H9 (cell line): ENCODE data around the gene FMN1. TPM values are rescaled to one million over a fixed set of nuclear protein-coding genes. Genes with fewer than 3 reads are reported as not detected.

ENCODE experiments used
- DNase-seq: peaks from one replicate; pipeline ENCODE4 v3.0.0-alpha.2; 2017
- H2AFZ ChIP-seq: one replicate; pipeline ENCODE4 v1.6.1; 2013; ENCODE audit warnings: mild to moderate bottlenecking, low read length, control low read depth, moderate library complexity
- H2AK5ac ChIP-seq: 2 replicates; pipeline ENCODE4 v1.6.1; 2013; ENCODE audit warnings: low read length, control low read depth, mixed read lengths; ENCODE audit not compliant: insufficient read length
- H2BK120ac ChIP-seq: one replicate; pipeline ENCODE4 v1.6.1; 2013; ENCODE audit warnings: low read depth, mild to moderate bottlenecking, low read length, control low read depth, inconsistent platforms; ENCODE audit not compliant: poor library complexity, severe bottlenecking
- H2BK12ac ChIP-seq: 2 replicates; pipeline ENCODE4 v1.6.1; 2013; ENCODE audit warnings: low read length, control low read depth, mixed read lengths, low read depth; ENCODE audit not compliant: insufficient read length
- H2BK15ac ChIP-seq: 2 replicates; pipeline ENCODE4 v1.6.1; 2013; ENCODE audit warnings: low read depth, low read length, control low read depth
- H2BK20ac ChIP-seq: one replicate; pipeline ENCODE4 v1.6.1; 2013; ENCODE audit warnings: low read depth, mild to moderate bottlenecking, low read length, control low read depth, inconsistent platforms; ENCODE audit not compliant: poor library complexity, severe bottlenecking
- H2BK5ac ChIP-seq: 2 replicates; pipeline ENCODE4 v1.6.1; 2013; ENCODE audit warnings: low read length, control low read depth, mixed read lengths; ENCODE audit not compliant: insufficient read length
- H3K14ac ChIP-seq: 2 replicates; pipeline ENCODE4 v1.6.1; 2013; ENCODE audit warnings: low read length, control low read depth; ENCODE audit not compliant: insufficient read depth
- H3K18ac ChIP-seq: 2 replicates; pipeline ENCODE4 v1.6.1; 2013; ENCODE audit warnings: low read depth, mild to moderate bottlenecking, mixed read lengths, low read length, control low read depth; ENCODE audit not compliant: insufficient read length
- H3K23ac ChIP-seq: 2 replicates; pipeline ENCODE4 v1.6.1; 2013; ENCODE audit warnings: low read length, control low read depth, mixed read lengths, low read depth; ENCODE audit not compliant: insufficient read length
- H3K23me2 ChIP-seq: 2 replicates; pipeline ENCODE4 v1.6.1; 2013; ENCODE audit warnings: low read depth, mild to moderate bottlenecking, mixed read lengths, low read length, control low read depth; ENCODE audit not compliant: insufficient read length, poor library complexity, severe bottlenecking
- H3K27ac ChIP-seq: 2 replicates; pipeline ENCODE4 v1.5.1; 2013; ENCODE audit warnings: low read length, control low read depth, mixed read lengths, low read depth; ENCODE audit not compliant: insufficient read length
- H3K27me3 ChIP-seq: 2 replicates; pipeline ENCODE4 v1.6.1; 2013; ENCODE audit warnings: low read length, control low read depth, inconsistent platforms; ENCODE audit not compliant: insufficient read depth
- H3K4ac ChIP-seq: 2 replicates; pipeline ENCODE4 v1.6.1; 2013; ENCODE audit warnings: low read depth, mild to moderate bottlenecking, control low read depth, inconsistent platforms, low read length, moderate library complexity
- H3K4me1 ChIP-seq: 2 replicates; pipeline ENCODE4 v1.6.1; 2013; ENCODE audit warnings: low read length, control low read depth, inconsistent platforms; ENCODE audit not compliant: insufficient read depth
- H3K4me2 ChIP-seq: 2 replicates; pipeline ENCODE4 v1.6.1; 2013; ENCODE audit warnings: low read length, control low read depth, mixed read lengths; ENCODE audit not compliant: insufficient read length, insufficient read depth
- H3K56ac ChIP-seq: 2 replicates; pipeline ENCODE4 v1.6.1; 2013; ENCODE audit warnings: low read depth, mild to moderate bottlenecking, mixed read lengths, low read length, control low read depth; ENCODE audit not compliant: insufficient read length
- H3K79me1 ChIP-seq: 2 replicates; pipeline ENCODE4 v1.6.1; 2013; ENCODE audit warnings: low read depth, mild to moderate bottlenecking, moderate library complexity, low read length, control low read depth, inconsistent platforms; ENCODE audit not compliant: insufficient read depth, poor library complexity, severe bottlenecking
- H3K79me2 ChIP-seq: 2 replicates; pipeline ENCODE4 v1.6.1; 2013; ENCODE audit warnings: low read length, control low read depth, inconsistent platforms; ENCODE audit not compliant: insufficient read depth
- H3K9ac ChIP-seq: 2 replicates; pipeline ENCODE4 v1.6.1; 2013; ENCODE audit warnings: low read length, control low read depth, mixed read lengths; ENCODE audit not compliant: insufficient read length; ENCODE audit errors: extremely low read depth
- H3K9me3 ChIP-seq: one replicate; pipeline ENCODE4 v1.6.1; 2013; ENCODE audit warnings: low read depth, low read length, inconsistent platforms; ENCODE audit not compliant: control insufficient read depth
- H3T11ph ChIP-seq: one replicate; pipeline ENCODE4 v1.6.1; 2013; ENCODE audit warnings: mild to moderate bottlenecking, low read length, control low read depth, inconsistent platforms
- H4K20me1 ChIP-seq: one replicate; pipeline ENCODE4 v1.6.1; 2013; ENCODE audit not compliant: control insufficient read depth, insufficient read length, insufficient read depth
- H4K5ac ChIP-seq: 2 replicates; pipeline ENCODE4 v1.6.1; 2013; ENCODE audit warnings: low read depth, mild to moderate bottlenecking, mixed read lengths, low read length, control low read depth; ENCODE audit not compliant: insufficient read length
- H4K8ac ChIP-seq: replicated peaks from 2 replicates; pipeline ENCODE4 v1.6.1; 2013; ENCODE audit warnings: low read length, control low read depth, mixed read lengths, low read depth; ENCODE audit not compliant: insufficient read length
- H4K91ac ChIP-seq: 2 replicates; pipeline ENCODE4 v1.6.1; 2013; ENCODE audit warnings: low read depth, mild to moderate bottlenecking, moderate library complexity, mixed read lengths, low read length, control low read depth; ENCODE audit not compliant: insufficient read length
- H3K27ac Mint-ChIP-seq, 3 experiments: 2 replicates in 2 of 3; 3 replicates in 1 of 3; pipeline ENCODE4 v1.8.0; 2020 to 2021; ENCODE audit warnings: mixed read lengths in 3 of 3, mild to moderate bottlenecking in 1 of 3, moderate library complexity in 1 of 3
- H3K27me3 Mint-ChIP-seq: 2 replicates; pipeline ENCODE4 v1.8.0; 2021; ENCODE audit warnings: low read depth, mild to moderate bottlenecking, moderate library complexity, mixed read lengths
- H3K36me3 Mint-ChIP-seq, 3 experiments: 2 replicates in 2 of 3; 3 replicates in 1 of 3; pipeline ENCODE4 v1.8.0; 2020 to 2021; ENCODE audit warnings: low read depth in 3 of 3, mixed read lengths in 3 of 3; ENCODE audit not compliant: insufficient read depth in 1 of 3
- H3K4me1 Mint-ChIP-seq, 2 experiments: 2 replicates each; pipeline ENCODE4 v1.8.0; 2020; ENCODE audit warnings: mixed read lengths in 2 of 2
- H3K4me3 Mint-ChIP-seq, 2 experiments: 2 replicates in 1 of 2; 3 replicates in 1 of 2; pipeline ENCODE4 v1.8.0; 2020 to 2021; ENCODE audit warnings: mild to moderate bottlenecking in 2 of 2, mixed read lengths in 2 of 2, moderate library complexity in 1 of 2
- H3K9me3 Mint-ChIP-seq, 2 experiments: 2 replicates in 1 of 2; 3 replicates in 1 of 2; pipeline ENCODE4 v1.8.0; 2020; ENCODE audit warnings: mild to moderate bottlenecking in 2 of 2, mixed read lengths in 2 of 2, moderate library complexity in 1 of 2
- WGBS: extraction: QIAGEN DNeasy Blood & Tissue Kit; methylation state at CpG from one replicate; pipeline ENCODE4 v1.1.7; 2013; ENCODE audit warnings: missing lambda C conversion rate, low lambda C conversion rate, mixed read lengths; ENCODE audit not compliant: insufficient read length; ENCODE audit errors: extremely low coverage; 5-methylcytosine and 5-hydroxymethylcytosine counted together
- total RNA-seq: library from RNA; stranded (reverse); gene quantifications from 2 replicates; pipeline ENCODE4 v1.2.1, GENCODE V29; 2021
- TF ChIP-seq, protein P1 (sequence below): fragments of 200-600 bp; sonication (generic); conservative IDR thresholded peaks from 3 replicates; pipeline ENCODE4 v1.8.0; 2021; ENCODE audit warnings: antibody characterized with exemption, mild to moderate bottlenecking

FMN1 gene
- total RNA-seq, 1 experiment from 2014 or later: 1.9 TPM

DNA sequence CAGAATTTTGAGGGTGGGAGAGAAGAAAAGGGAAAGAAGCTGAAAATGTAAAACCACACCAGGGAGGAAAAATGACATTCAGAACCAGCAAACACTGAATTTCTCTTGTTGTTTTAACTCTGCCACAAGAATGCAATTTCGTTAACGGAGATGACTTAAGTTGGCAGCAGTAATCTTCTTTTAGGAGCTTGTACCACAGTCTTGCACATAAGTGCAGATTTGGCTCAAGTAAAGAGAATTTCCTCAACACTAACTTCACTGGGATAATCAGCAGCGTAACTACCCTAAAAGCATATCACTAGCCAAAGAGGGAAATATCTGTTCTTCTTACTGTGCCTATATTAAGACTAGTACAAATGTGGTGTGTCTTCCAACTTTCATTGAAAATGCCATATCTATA, 461.2 kb downstream of the FMN1 start:
- WGBS: no CpG with 5 or more reads among the region's 3 CpGs
- no peak overlapping the region for H3K4me3 Mint-ChIP-seq

More for the DNA sequence above, 461.2 kb downstream of the FMN1 start:
- Histone ChIP-seq H3K79me1 (no peaks in the 10 kb centered on the region), H2BK20ac (no peak overlapping the region), H2BK15ac (no peak overlapping the region), H2BK5ac (no peak overlapping the region), H3K23ac (no peak overlapping the region), H3K4me1 (no peaks in the 10 kb centered on the region; the same call in 1 of the 2 replicates), H3K18ac (no peak overlapping the region), H3K4ac (no peak overlapping the region), H3K79me2 (no peaks in the 10 kb centered on the region), H3K9ac (no peak overlapping the region), H3K27ac (no peak overlapping the region), H3K4me2 (no peak overlapping the region), H3K56ac (no peak overlapping the region), H3K23me2 (no peaks in the 10 kb centered on the region), H4K20me1 (no peaks in the 10 kb centered on the region), H2BK120ac (no peak overlapping the region), H3K27me3 (no peaks in the 10 kb centered on the region; the same call in 1 of the 2 replicates), H2AK5ac (no peak overlapping the region), H2AFZ (no peak overlapping the region), H4K91ac (no peak overlapping the region), H4K8ac (no peak overlapping the region), H3K14ac (no peak overlapping the region), H2BK12ac (no peak overlapping the region), H3T11ph (no peak overlapping the region), H3K9me3 (no peaks in the 10 kb centered on the region), H4K5ac (no peak overlapping the region)
- TF ChIP-seq, protein P1, sequence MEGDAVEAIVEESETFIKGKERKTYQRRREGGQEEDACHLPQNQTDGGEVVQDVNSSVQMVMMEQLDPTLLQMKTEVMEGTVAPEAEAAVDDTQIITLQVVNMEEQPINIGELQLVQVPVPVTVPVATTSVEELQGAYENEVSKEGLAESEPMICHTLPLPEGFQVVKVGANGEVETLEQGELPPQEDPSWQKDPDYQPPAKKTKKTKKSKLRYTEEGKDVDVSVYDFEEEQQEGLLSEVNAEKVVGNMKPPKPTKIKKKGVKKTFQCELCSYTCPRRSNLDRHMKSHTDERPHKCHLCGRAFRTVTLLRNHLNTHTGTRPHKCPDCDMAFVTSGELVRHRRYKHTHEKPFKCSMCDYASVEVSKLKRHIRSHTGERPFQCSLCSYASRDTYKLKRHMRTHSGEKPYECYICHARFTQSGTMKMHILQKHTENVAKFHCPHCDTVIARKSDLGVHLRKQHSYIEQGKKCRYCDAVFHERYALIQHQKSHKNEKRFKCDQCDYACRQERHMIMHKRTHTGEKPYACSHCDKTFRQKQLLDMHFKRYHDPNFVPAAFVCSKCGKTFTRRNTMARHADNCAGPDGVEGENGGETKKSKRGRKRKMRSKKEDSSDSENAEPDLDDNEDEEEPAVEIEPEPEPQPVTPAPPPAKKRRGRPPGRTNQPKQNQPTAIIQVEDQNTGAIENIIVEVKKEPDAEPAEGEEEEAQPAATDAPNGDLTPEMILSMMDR: no peak
- H3K36me3 Mint-ChIP-seq: no peaks in the 10 kb centered on the region
- H3K27ac Mint-ChIP-seq: no peak overlapping the region
- H3K27me3 Mint-ChIP-seq: peaks cover 8% of the 10 kb centered on the region
- H3K4me1 Mint-ChIP-seq: peaks cover 23 to 24% of the 10 kb centered on the region in 2 experiments
- no peak for DNase-seq
- no peaks in the 10 kb centered on the region; a peak in 1 of 5 replicates for H3K9me3 Mint-ChIP-seq
